A549 (cell line): ENCODE results near the gene CASK.

Experiments
- FOSL2 ChIP-seq, 2 experiments: fragments of 450-650 bp in 1 of 2; fragments of >200 bp in 1 of 2; sonication (Bioruptor Twin) in 1 of 2; formaldehyde crosslinking; IDR thresholded peaks; 2 replicates each; pipeline versions ENCODE4 v1.5.0 to v1.6.1; 2016 to 2020; ENCODE audit warnings: mild to moderate bottlenecking in 1 of 2, moderate library complexity in 1 of 2
- HDAC2 ChIP-seq: fragments of 200-600 bp; sonication (generic); IDR thresholded peaks from 2 replicates; pipeline ENCODE4 v1.6.1; 2016
- KDM1A ChIP-seq: fragments of 200-600 bp; sonication (generic); IDR thresholded peaks from 2 replicates; pipeline ENCODE4 v1.6.1; 2016; ENCODE audit warnings: low read depth, mild to moderate bottlenecking
- MAFK ChIP-seq: fragments of 450-650 bp; IDR thresholded peaks from 2 replicates; pipeline ENCODE4 v1.6.1; 2014; ENCODE audit not compliant: partially characterized antibody
- POLR2A ChIP-seq: IDR thresholded peaks from 2 replicates; pipeline ENCODE4 v1.6.1; 2012; ENCODE audit warnings: mild to moderate bottlenecking, low read length
- RAD21 ChIP-seq, 2 experiments: fragments of >200 bp in 1 of 2; sonication (Bioruptor Twin) in 1 of 2; formaldehyde crosslinking in 1 of 2; IDR thresholded peaks in 1 of 2; conservative IDR thresholded peaks in 1 of 2; 2 replicates in 1 of 2; 3 replicates in 1 of 2; pipeline ENCODE4 v1.6.1; 2012 to 2018; ENCODE audit warnings: inconsistent platforms in 1 of 2
- TF ChIP-seq, protein P1 (sequence below): fragments of 150-350 bp; IDR thresholded peaks from 2 replicates; pipeline ENCODE4 v1.6.1; 2014; ENCODE audit warnings: low read depth, mild to moderate bottlenecking, low read length
- TF ChIP-seq, protein P2 (sequence below): fragments of >200 bp; sonication (Bioruptor Twin); formaldehyde crosslinking; IDR thresholded peaks from 3 replicates; pipeline ENCODE4 v1.5.1; 2016

DNA sequence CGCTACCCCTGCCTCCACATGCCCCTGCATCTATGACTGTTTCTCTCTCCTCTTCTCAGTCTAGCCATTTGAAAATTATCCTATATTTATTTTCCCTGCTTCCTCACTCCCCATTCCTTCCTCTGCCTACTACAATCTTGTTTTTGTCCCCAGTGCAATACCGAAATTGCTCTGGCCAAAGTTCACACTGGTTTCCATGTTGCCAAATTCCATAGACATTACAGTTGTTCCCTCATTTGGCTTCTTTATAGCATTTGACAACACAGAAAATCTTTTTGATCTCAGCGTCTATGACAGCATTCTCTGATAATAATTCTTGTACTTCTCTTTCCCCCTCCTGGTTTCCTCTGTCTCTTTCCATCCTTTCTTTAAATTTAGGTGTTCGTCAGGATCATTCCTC, 100.0 kb downstream of the CASK start:
- no peak for TF ChIP-seq POLR2A
- TF ChIP-seq, protein P1, sequence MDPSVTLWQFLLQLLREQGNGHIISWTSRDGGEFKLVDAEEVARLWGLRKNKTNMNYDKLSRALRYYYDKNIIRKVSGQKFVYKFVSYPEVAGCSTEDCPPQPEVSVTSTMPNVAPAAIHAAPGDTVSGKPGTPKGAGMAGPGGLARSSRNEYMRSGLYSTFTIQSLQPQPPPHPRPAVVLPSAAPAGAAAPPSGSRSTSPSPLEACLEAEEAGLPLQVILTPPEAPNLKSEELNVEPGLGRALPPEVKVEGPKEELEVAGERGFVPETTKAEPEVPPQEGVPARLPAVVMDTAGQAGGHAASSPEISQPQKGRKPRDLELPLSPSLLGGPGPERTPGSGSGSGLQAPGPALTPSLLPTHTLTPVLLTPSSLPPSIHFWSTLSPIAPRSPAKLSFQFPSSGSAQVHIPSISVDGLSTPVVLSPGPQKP = no peak
- no peak for TF ChIP-seq KDM1A
- TF ChIP-seq RAD21 (conservative IDR thresholded peaks at IDR 0.05 in 1 of 2, IDR thresholded peaks at IDR 0.05 in 1 of 2) = no peak
- no peak for TF ChIP-seq HDAC2
- no peak for TF ChIP-seq MAFK
- TF ChIP-seq, protein P2, sequence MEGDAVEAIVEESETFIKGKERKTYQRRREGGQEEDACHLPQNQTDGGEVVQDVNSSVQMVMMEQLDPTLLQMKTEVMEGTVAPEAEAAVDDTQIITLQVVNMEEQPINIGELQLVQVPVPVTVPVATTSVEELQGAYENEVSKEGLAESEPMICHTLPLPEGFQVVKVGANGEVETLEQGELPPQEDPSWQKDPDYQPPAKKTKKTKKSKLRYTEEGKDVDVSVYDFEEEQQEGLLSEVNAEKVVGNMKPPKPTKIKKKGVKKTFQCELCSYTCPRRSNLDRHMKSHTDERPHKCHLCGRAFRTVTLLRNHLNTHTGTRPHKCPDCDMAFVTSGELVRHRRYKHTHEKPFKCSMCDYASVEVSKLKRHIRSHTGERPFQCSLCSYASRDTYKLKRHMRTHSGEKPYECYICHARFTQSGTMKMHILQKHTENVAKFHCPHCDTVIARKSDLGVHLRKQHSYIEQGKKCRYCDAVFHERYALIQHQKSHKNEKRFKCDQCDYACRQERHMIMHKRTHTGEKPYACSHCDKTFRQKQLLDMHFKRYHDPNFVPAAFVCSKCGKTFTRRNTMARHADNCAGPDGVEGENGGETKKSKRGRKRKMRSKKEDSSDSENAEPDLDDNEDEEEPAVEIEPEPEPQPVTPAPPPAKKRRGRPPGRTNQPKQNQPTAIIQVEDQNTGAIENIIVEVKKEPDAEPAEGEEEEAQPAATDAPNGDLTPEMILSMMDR = no peak
- no peak for TF ChIP-seq FOSL2 (IDR thresholded peaks at IDR 0.05)
- TF ChIP-seq FOSL2 (CRISPR knock-in tag; IDR thresholded peaks at IDR 0.05) = no peak
